BJ (cell line): ENCODE data around the gene PTPN2. TPM values are rescaled to one million over a fixed set of nuclear protein-coding genes. Genes with fewer than 3 reads are reported as not detected.

Experiments used
- CTCF ChIA-PET: fragments of 350-600 bp; formaldehyde crosslinking; extraction: SDS; loops from one replicate; lab custom pipeline; 2021; ENCODE audit warnings: antibody characterized with exemption, inconsistent platforms; lab: Yijun Ruan, JAX
- POLR2A ChIA-PET: fragments of 300-600 bp; sonication (Branson Sonifier 250); formaldehyde crosslinking; extraction: SDS; loops from one replicate; lab custom pipeline; 2021; ENCODE audit warnings: antibody characterized with exemption; lab: Charles Lee
- DNase-seq: peaks from one replicate; pipeline ENCODE4 v3.0.0-alpha.2; 2011; ENCODE audit warnings: low read depth
- H3K27me3 ChIP-seq: 2 replicates; pipeline ENCODE4 v1.6.0; 2011; ENCODE audit warnings: low read length; ENCODE audit not compliant: control insufficient read depth, insufficient read depth
- H3K36me3 ChIP-seq: 2 replicates; pipeline ENCODE4 v1.5.1; 2011; ENCODE audit warnings: low read length; ENCODE audit not compliant: control insufficient read depth, insufficient read depth
- H3K4me3 ChIP-seq: 2 replicates; pipeline ENCODE4 v1.5.1; 2011; ENCODE audit warnings: low read depth, mild to moderate bottlenecking, control low read depth, low read length
- CTCF ChIP-seq: IDR thresholded peaks from 2 replicates; pipeline ENCODE4 v1.5.1; 2011; ENCODE audit warnings: low read depth, mild to moderate bottlenecking, control low read depth, inconsistent platforms, low read length, moderate library complexity; ENCODE audit not compliant: insufficient read depth
- polyA plus RNA-seq: library from polyadenylated mRNA; depleted of rRNA; stranded (reverse); fragments of >200 nt; gene quantifications from 2 replicates; pipeline ENCODE4 v1.2.3, GENCODE V29; 2011

Gene PTPN2
- polyA plus RNA-seq, 1 experiment = 14.5 TPM

- POLR2A ChIA-PET = no interaction called here
- no peaks in the 10 kb centered on the region for H3K27me3 ChIP-seq
- no peak overlapping the region for H3K4me3 ChIP-seq
- CTCF ChIA-PET = interaction anchor here (1.3 to 2.0 kb wide), 3 partner anchors 24 to 165 kb away, joined by 3 to 5 read pairs (median 4); no protein-coding TSS in a partner anchor
- no peak for TF ChIP-seq CTCF
- H3K36me3 ChIP-seq = no peaks in the 10 kb centered on the region
- DNase-seq = no peak
Observed at GRCh38 chr18:12769136-12769535, 114.9 kb downstream of the PTPN2 start.

- ChIA-PET CTCF (interaction anchor here (1.3 to 1.4 kb wide), 2 partner anchors 24 to 166 kb away, joined by 3 to 5 read pairs; no protein-coding TSS in a partner anchor), POLR2A (no interaction called here)
- DNase-seq = no peak
- Histone ChIP-seq H3K27me3 (no peaks in the 10 kb centered on the region), H3K4me3 (no peak overlapping the region), H3K36me3 (no peaks in the 10 kb centered on the region)
- TF ChIP-seq CTCF = no peak
Observed at GRCh38 chr18:12768625-12769024, 115.4 kb downstream of the PTPN2 start.

- ChIA-PET POLR2A (no interaction called here), CTCF (interaction anchor here (0.8 to 1.3 kb wide), 2 partner anchors 22 to 23 kb away, joined by 4 to 5 read pairs; no protein-coding TSS in a partner anchor)
- DNase-seq = no peak
- Histone ChIP-seq H3K27me3 (no peaks in the 10 kb centered on the region), H3K36me3 (no peaks in the 10 kb centered on the region), H3K4me3 (no peak overlapping the region)
- no peak for TF ChIP-seq CTCF
Observed at GRCh38 chr18:12767580-12768155, 116.4 kb downstream of the PTPN2 start.

- no peaks in the 10 kb centered on the region for H3K36me3 ChIP-seq
- H3K27me3 ChIP-seq = no peaks in the 10 kb centered on the region
- TF ChIP-seq CTCF = no peak
- CTCF ChIA-PET = interaction anchor here (0.8 kb wide), 1 partner anchor 22 kb away, joined by 4 read pairs; no protein-coding TSS in a partner anchor
- DNase-seq = no peak
- POLR2A ChIA-PET = no interaction called here
- no peak overlapping the region for H3K4me3 ChIP-seq
Observed at GRCh38 chr18:12766986-12767433, 117.0 kb downstream of the PTPN2 start.

- no peak overlapping the region for H3K4me3 ChIP-seq
- H3K36me3 ChIP-seq = no peaks in the 10 kb centered on the region
- H3K27me3 ChIP-seq = peaks cover 2% of the 10 kb centered on the region
- no peak for DNase-seq
- no peak for TF ChIP-seq CTCF
- ChIA-PET POLR2A (interaction anchor here (0.6 kb wide), 1 partner anchor 27 kb away, joined by 11 read pairs; no protein-coding TSS in a partner anchor), CTCF (no interaction called here)
Observed at GRCh38 chr18:12765586-12765985, 118.5 kb downstream of the PTPN2 start.
